HUES64 (cell line): ENCODE measurements around the gene LTB4R2.
"Not testable (repeated sequence)": the region's sequence is repeated elsewhere in the genome, so short reads cannot be mapped to it uniquely, and the experiment has no call there.

Experiments
- H3K27ac ChIP-seq: 2 replicates; pipeline ENCODE4 v1.7.0; 2013; ENCODE audit warnings: low read depth, low read length, inconsistent platforms
- H3K27me3 ChIP-seq: 2 replicates; pipeline ENCODE4 v1.6.1; 2013; ENCODE audit warnings: mild to moderate bottlenecking, low read length; ENCODE audit not compliant: insufficient read depth
- H3K36me3 ChIP-seq: 2 replicates; pipeline ENCODE4 v1.6.1; 2013; ENCODE audit warnings: mild to moderate bottlenecking, low read length; ENCODE audit not compliant: insufficient read depth
- H3K4me1 ChIP-seq: 2 replicates; pipeline ENCODE4 v1.6.1; 2013; ENCODE audit warnings: mild to moderate bottlenecking, low read length, moderate library complexity; ENCODE audit not compliant: insufficient read depth
- H3K4me3 ChIP-seq: 2 replicates; pipeline ENCODE4 v1.5.1; 2013; ENCODE audit warnings: mild to moderate bottlenecking, low read length, moderate library complexity
- H3K9ac ChIP-seq: 2 replicates; pipeline ENCODE4 v1.6.1; 2013; ENCODE audit warnings: mild to moderate bottlenecking, low read depth, low read length
- H3K9me3 ChIP-seq: 2 replicates; pipeline ENCODE4 v1.6.1; 2013; ENCODE audit warnings: low read depth, low read length; ENCODE audit not compliant: insufficient read depth
- WGBS: fragments of 150-250, 120-280 bp; methylation state at CpG from one replicate; pipeline ENCODE4 v1.1.7; 2013; ENCODE audit warnings: missing lambda C conversion rate; 5-methylcytosine and 5-hydroxymethylcytosine counted together

The LTB4R2 gene

DNA sequence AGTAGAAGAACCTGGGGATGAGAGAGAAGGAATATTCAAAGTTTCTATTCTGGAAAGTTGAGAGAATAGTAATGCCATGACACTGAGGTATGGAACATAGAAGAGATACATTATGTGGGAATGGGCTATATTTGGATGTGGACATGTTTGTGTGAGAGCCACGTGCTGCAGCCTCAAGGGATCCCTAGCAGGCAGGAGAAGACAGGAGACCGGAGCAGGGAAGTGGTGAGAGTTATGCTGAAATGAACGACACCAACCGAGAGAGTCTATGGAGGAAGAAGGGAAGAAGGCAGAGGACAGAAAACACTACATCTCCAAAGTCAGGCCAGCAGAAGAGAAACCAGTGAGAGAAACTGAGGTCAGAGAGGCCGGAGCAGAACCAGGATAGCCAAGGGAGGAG, 39.8 kb downstream of the LTB4R2 start:
- 66% methylated on average over 5 of the region's 5 CpGs for WGBS

DNA sequence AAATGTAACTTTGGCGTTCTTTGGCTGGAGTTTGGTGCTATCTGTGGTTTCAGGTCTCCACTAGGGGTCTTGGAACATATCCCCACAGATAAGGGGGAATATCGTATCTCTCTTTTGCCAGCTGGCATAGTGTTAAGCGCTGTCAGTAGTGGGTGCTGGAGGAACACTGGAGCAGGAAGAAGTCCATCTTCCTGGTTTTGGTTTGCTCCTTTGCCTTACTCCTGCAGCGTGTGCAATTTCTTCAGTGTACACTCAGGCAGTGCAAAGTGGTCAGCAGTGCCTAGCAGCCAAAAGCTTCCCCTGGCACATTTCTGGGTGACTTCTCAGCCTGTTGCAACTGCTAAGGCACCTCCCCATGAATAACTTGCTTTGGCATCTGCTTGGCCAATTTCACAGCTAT, 41.6 kb downstream of the LTB4R2 start:
- no peaks in the 10 kb centered on the region for H3K36me3 ChIP-seq
- no peak overlapping the region for H3K27ac ChIP-seq
- H3K9me3 ChIP-seq, result no peaks in the 10 kb centered on the region
- no peaks in the 10 kb centered on the region for H3K4me1 ChIP-seq
- H3K9ac ChIP-seq, result no peak overlapping the region
- no peak overlapping the region for H3K4me3 ChIP-seq
- peaks cover 40% of the 10 kb centered on the region for H3K27me3 ChIP-seq
- WGBS, result 35% methylated on average over 4 of the region's 4 CpGs

More for the DNA sequence above, 39.8 kb downstream of the LTB4R2 start:
- Histone ChIP-seq H3K9ac (no peak overlapping the region), H3K27me3 (peaks cover 43% of the 10 kb centered on the region), H3K4me1 (no peaks in the 10 kb centered on the region), H3K4me3 (no peak overlapping the region), H3K9me3 (no peaks in the 10 kb centered on the region), H3K36me3 (no peaks in the 10 kb centered on the region), H3K27ac (no peak overlapping the region)

DNA sequence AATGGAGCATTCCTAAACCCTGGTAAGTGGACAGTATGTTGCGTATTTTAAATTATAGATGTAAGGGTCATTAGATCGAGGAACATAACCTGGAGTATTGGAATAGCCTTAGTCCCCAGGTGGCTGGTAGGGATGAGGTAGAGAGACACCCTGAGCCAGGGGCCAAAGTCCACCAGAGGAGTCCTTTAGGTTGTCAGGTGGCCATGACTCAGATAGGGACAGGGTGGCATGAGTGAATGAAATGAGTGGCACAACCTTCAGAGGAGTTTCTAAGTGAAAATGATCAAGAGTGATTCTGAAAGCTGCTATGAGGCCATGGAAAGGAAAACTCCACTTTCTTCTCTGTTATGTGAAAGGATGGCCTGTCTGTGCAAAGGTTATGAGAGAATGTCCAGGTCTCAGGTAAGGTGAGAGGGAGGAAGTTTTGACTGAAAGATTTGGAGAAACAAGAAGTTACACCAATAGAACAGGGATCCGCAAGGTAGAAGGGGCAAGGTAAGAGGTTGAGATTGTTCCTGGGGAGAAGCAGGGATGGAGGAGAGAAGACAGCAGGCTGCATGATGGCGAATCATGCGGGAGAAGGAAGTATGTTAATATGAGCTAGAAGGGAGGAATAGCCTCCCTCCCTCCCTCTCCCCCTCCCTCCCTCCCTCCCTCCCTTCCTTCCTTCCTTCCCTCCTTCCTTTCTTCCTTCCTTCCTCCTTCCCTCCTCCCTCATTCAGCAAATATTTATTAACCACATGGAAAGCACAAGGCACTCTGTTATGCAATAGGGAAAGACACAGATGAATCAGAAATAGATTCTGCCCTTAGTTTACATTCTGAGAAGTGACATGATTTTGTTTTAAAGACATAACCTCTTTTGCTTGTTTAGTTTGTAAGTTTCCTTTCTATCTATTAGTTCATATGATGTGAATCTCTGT, 43.9 kb downstream of the LTB4R2 start:
- Histone ChIP-seq H3K4me3 (no peak overlapping the region), H3K9ac (no peak overlapping the region), H3K4me1 (no peaks in the 10 kb centered on the region), H3K9me3 (no peaks in the 10 kb centered on the region), H3K36me3 (no peaks in the 10 kb centered on the region), H3K27me3 (peaks cover 47% of the 10 kb centered on the region), H3K27ac (no peak overlapping the region)
- WGBS, result 94% methylated on average over 3 of the region's 5 CpGs

DNA sequence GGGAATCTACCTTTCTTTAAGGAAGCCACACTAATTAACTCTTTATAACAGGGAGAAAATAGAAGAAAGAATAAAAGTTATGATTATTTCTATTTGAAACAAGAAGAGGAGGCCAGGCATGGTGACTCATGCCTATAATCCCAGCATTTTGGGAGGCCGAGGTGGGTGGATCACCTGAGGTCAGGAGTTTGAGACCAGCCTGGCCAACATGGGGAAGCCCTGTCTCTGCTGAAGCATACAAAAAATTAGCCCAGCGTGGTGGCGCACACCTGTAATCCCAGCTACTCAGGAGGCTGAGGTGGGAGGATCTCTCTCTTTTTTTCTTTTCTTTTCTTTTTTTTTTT, 44.5 kb downstream of the LTB4R2 start:
- 91% methylated on average over 3 of the region's 3 CpGs for WGBS
- H3K9ac ChIP-seq, H3K4me1 ChIP-seq, H3K4me3 ChIP-seq, H3K9me3 ChIP-seq, H3K36me3 ChIP-seq, H3K27ac ChIP-seq: not testable (repeated sequence)
- H3K27me3 ChIP-seq, result peaks cover 42% of the 10 kb centered on the region

DNA sequence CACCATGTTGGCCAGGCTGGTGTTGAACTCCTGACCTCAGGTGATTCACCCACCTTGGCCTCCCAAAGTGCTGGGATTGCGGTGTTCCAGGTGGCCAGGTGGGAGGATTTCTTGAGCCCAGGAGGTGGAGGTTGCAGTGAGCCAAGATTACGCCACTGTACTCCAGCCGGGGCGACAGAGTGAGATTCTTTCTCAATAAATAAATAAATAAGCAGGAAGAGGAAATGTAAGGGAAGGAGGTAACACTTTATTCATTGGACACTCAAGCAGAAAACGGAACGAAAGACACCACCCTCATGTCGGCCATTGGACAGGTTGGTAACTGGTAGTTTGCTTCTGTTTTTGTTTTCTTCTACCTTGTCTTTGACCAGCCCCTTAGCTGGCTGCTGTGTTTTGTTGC, 45.1 kb downstream of the LTB4R2 start:
- 89% methylated on average over 4 of the region's 7 CpGs for WGBS

DNA sequence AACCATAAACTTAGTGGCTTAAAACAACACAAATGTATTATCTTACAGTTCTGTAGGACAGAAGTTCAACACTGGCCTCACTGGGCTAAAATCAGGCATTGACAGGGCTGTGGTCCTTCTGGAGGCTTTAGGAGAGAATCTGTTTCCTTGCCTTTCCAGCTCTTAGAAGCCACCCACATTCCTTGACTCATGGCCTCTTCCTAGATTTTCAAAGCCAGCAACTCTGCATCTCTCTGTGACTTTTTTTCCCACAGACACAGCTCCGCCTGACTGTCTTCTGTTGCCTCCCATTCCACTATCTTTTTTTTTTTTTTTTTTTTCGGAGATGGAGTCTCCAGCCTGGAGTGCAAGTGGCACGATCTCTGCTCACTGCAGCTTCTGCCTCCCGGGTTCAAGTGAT, 46.3 kb downstream of the LTB4R2 start:
- H3K36me3 ChIP-seq, result no peaks in the 10 kb centered on the region
- H3K4me3 ChIP-seq, result no peak overlapping the region
- H3K4me1 ChIP-seq, result no peaks in the 10 kb centered on the region
- no peak overlapping the region for H3K27ac ChIP-seq
- peaks cover 31% of the 10 kb centered on the region for H3K27me3 ChIP-seq
- H3K9me3 ChIP-seq, result no peaks in the 10 kb centered on the region
- no peak overlapping the region for H3K9ac ChIP-seq
- WGBS, result 87% methylated on average over 4 of the region's 4 CpGs

More for the DNA sequence above, 45.1 kb downstream of the LTB4R2 start:
- Histone ChIP-seq H3K27me3 (peaks cover 40% of the 10 kb centered on the region), H3K36me3 (no peaks in the 10 kb centered on the region), H3K9me3 (no peaks in the 10 kb centered on the region), H3K9ac (no peak overlapping the region), H3K27ac (no peak overlapping the region), H3K4me1 (no peaks in the 10 kb centered on the region), H3K4me3 (no peak overlapping the region)

- whole genome bisulfite sequencing, result 89% methylated on average over 3 of the region's 3 CpGs
- no peak overlapping the region for H3K27ac ChIP-seq
- H3K4me1 ChIP-seq, result no peaks in the 10 kb centered on the region; the same call in 1 of the 2 replicates
- no peak overlapping the region for H3K4me3 ChIP-seq
- no peaks in the 10 kb centered on the region for H3K36me3 ChIP-seq
- no peaks in the 10 kb centered on the region for H3K9me3 ChIP-seq
- H3K9ac ChIP-seq, result no peak overlapping the region
- peaks cover 27% of the 10 kb centered on the region for H3K27me3 ChIP-seq
These were observed 50.3 kb downstream of the LTB4R2 start for GRCh38 chr14:24360281-24360680.

- Histone ChIP-seq H3K9ac (no peak overlapping the region), H3K36me3 (no peaks in the 10 kb centered on the region), H3K4me3 (no peak overlapping the region), H3K4me1 (peaks cover 6% of the 10 kb centered on the region; the same call in 1 of the 2 replicates), H3K27ac (no peak overlapping the region), H3K27me3 (peaks cover 27% of the 10 kb centered on the region; the same call in 1 of the 2 replicates), H3K9me3 (no peaks in the 10 kb centered on the region)
- WGBS, result 90% methylated on average over 2 of the region's 2 CpGs
These were observed 51.4 kb downstream of the LTB4R2 start for GRCh38 chr14:24361326-24361725.
